Stimulated activated naive B cell treated with anti-CD40 and anti-IgM and Interleukin-4, amounts not matched to agents 10 μg/mL and 1 μg/mL and 100 μg/mL, for 72 hours (primary cell): ENCODE measurements around the gene BOK.

ENCODE experiments used
- ATAC-seq, 2 donors: fragments of 150-1000 bp; cut with Tn5 transposase; replicated peaks; 2 replicates each; pipeline ENCODE4 v1.10.0; 2021; ENCODE audit warnings: moderate library complexity in 1 of 2
- DNase-seq: peaks from one replicate; pipeline ENCODE4 v3.0.0; 2021
- H3K27ac Mint-ChIP-seq: one replicate; pipeline ENCODE4 v1.8.0; 2022; ENCODE audit warnings: mild to moderate bottlenecking, mixed read lengths
- H3K27me3 Mint-ChIP-seq, 2 donors: one replicate each; pipeline ENCODE4 v1.8.0; 2022; ENCODE audit warnings: mixed read lengths in 2 of 2
- H3K36me3 Mint-ChIP-seq, 2 donors: one replicate each; pipeline ENCODE4 v1.8.0; 2022; ENCODE audit warnings: mixed read lengths in 2 of 2, mild to moderate bottlenecking in 1 of 2
- H3K4me1 Mint-ChIP-seq, 2 donors: one replicate each; pipeline ENCODE4 v1.8.0; 2022; ENCODE audit warnings: mixed read lengths in 2 of 2, mild to moderate bottlenecking in 1 of 2
- H3K4me3 Mint-ChIP-seq, 2 donors: one replicate each; pipeline ENCODE4 v1.8.0; 2022; ENCODE audit warnings: mild to moderate bottlenecking in 2 of 2, mixed read lengths in 2 of 2, moderate library complexity in 1 of 2
- H3K9me3 Mint-ChIP-seq, 2 donors: one replicate each; pipeline ENCODE4 v1.8.0; 2022; ENCODE audit warnings: mixed read lengths in 2 of 2, mild to moderate bottlenecking in 1 of 2

BOK gene

GRCh38 chr2:241617431-241618154 is 59.0 kb downstream of the BOK start:
- Mint-ChIP-seq H3K27ac (peak overlapping the region; percentile 89), H3K9me3 (peaks cover 10 to 19% of the 10 kb centered on the region in 2 donors), H3K4me1 (peaks cover 29 to 33% of the 10 kb centered on the region in 2 donors), H3K36me3 (peaks cover 30 to 52% of the 10 kb centered on the region in 2 donors), H3K27me3 (no peaks in the 10 kb centered on the region), H3K4me3 (peak overlapping the region; percentile 85)
- peak; percentile 83 to 84 for ATAC-seq
- no peak for DNase-seq

- no peak overlapping the region for H3K4me3 Mint-ChIP-seq
Observed at GRCh38 chr2:241618296-241618805, 59.8 kb downstream of the BOK start.

GRCh38 chr2:241618829-241619228 is 60.3 kb downstream of the BOK start:
- no peak for ATAC-seq
- H3K4me3 Mint-ChIP-seq, result no peak overlapping the region
- DNase-seq, result no peak
- no peaks in the 10 kb centered on the region for H3K27me3 Mint-ChIP-seq
- H3K4me1 Mint-ChIP-seq, result peaks cover 29 to 33% of the 10 kb centered on the region in 2 donors
- H3K27ac Mint-ChIP-seq, result no peak overlapping the region
- peaks cover 30 to 48% of the 10 kb centered on the region in 2 donors for H3K36me3 Mint-ChIP-seq
- H3K9me3 Mint-ChIP-seq, result peaks cover 10 to 19% of the 10 kb centered on the region in 2 donors

More at GRCh38 chr2:241618296-241618805, 59.8 kb downstream of the BOK start:
- H3K27ac Mint-ChIP-seq, result no peak overlapping the region
- peaks cover 10 to 19% of the 10 kb centered on the region in 2 donors for H3K9me3 Mint-ChIP-seq
- peaks cover 30 to 49% of the 10 kb centered on the region in 2 donors for H3K36me3 Mint-ChIP-seq
- no peaks in the 10 kb centered on the region for H3K27me3 Mint-ChIP-seq
- peaks cover 29 to 33% of the 10 kb centered on the region in 2 donors for H3K4me1 Mint-ChIP-seq
- DNase-seq (no peak), ATAC-seq (no peak)

GRCh38 chr2:241619597-241620418 is 61.3 kb downstream of the BOK start:
- Mint-ChIP-seq H3K36me3 (peaks cover 30 to 48% of the 10 kb centered on the region in 2 donors), H3K9me3 (peaks cover 10 to 19% of the 10 kb centered on the region in 2 donors), H3K4me1 (peaks cover 29 to 33% of the 10 kb centered on the region in 2 donors), H3K27me3 (no peaks in the 10 kb centered on the region), H3K4me3 (no peak overlapping the region), H3K27ac (peak overlapping the region; percentile 60)
- DNase-seq (no peak), ATAC-seq (no peak)

GRCh38 chr2:241620419-241620769 is 61.8 kb downstream of the BOK start:
- peaks cover 29 to 33% of the 10 kb centered on the region in 2 donors for H3K4me1 Mint-ChIP-seq
- no peaks in the 10 kb centered on the region for H3K27me3 Mint-ChIP-seq
- peak in 1 of 2 donors; percentile 26 for ATAC-seq
- H3K36me3 Mint-ChIP-seq, result peaks cover 30 to 51% of the 10 kb centered on the region in 2 donors
- no peak overlapping the region for H3K4me3 Mint-ChIP-seq
- H3K27ac Mint-ChIP-seq, result peak overlapping the region; percentile 65
- peaks cover 10 to 19% of the 10 kb centered on the region in 2 donors for H3K9me3 Mint-ChIP-seq
- DNase-seq, result no peak
